WTC11 (cell line): Measurements from ENCODE around the gene TBX20.

Experiments
- CBFB ChIP-seq: sonication (generic); formaldehyde crosslinking; IDR thresholded peaks from 2 replicates; pipeline ENCODE4 v1.8.1; 2022; ENCODE audit warnings: mild to moderate bottlenecking, low read depth, missing genetic modification reagents
- ESRRA ChIP-seq: sonication (generic); formaldehyde crosslinking; IDR thresholded peaks from 2 replicates; pipeline ENCODE4 v1.8.1; 2022; ENCODE audit warnings: mild to moderate bottlenecking, missing genetic modification reagents, borderline replicate concordance
- NFYB ChIP-seq: sonication (generic); formaldehyde crosslinking; conservative IDR thresholded peaks from 2 replicates; pipeline ENCODE4 v1.8.0; 2022; ENCODE audit warnings: low read depth, missing genetic modification reagents
- NR1H2 ChIP-seq: sonication (generic); formaldehyde crosslinking; IDR thresholded peaks from 2 replicates; pipeline ENCODE4 v1.9.0; 2021; ENCODE audit warnings: mild to moderate bottlenecking, moderate library complexity, missing genetic modification reagents
- NR3C1 ChIP-seq: sonication (generic); formaldehyde crosslinking; conservative IDR thresholded peaks from 2 replicates; pipeline ENCODE4 v1.8.1; 2023; ENCODE audit warnings: low read depth, mild to moderate bottlenecking, missing genetic modification reagents
- ZNF263 ChIP-seq: sonication (generic); formaldehyde crosslinking; IDR thresholded peaks from 2 replicates; pipeline ENCODE4 v1.8.1; 2022; ENCODE audit warnings: low read depth, mild to moderate bottlenecking, moderate library complexity, missing genetic modification reagents
- TF ChIP-seq, protein P1 (sequence below): sonication (generic); formaldehyde crosslinking; IDR thresholded peaks from 2 replicates; pipeline ENCODE4 v1.8.0; 2022; ENCODE audit warnings: mild to moderate bottlenecking, missing genetic modification reagents
- TF ChIP-seq, protein P2 (sequence below): fragments of 200-600 bp; IDR thresholded peaks from 2 replicates; pipeline ENCODE4 v1.8.0; 2022; ENCODE audit warnings: antibody characterized with exemption
- TF ChIP-seq, protein P3 (sequence below): sonication (generic); formaldehyde crosslinking; IDR thresholded peaks from 2 replicates; pipeline ENCODE4 v1.8.1; 2023; ENCODE audit warnings: mild to moderate bottlenecking, missing genetic modification reagents, moderate library complexity
- TF ChIP-seq, protein P4 (sequence below): sonication (generic); formaldehyde crosslinking; IDR thresholded peaks from 2 replicates; pipeline ENCODE4 v1.8.0; 2022; ENCODE audit warnings: mild to moderate bottlenecking, missing genetic modification reagents
- TF ChIP-seq, protein P5 (sequence below): sonication (generic); formaldehyde crosslinking; IDR thresholded peaks from 2 replicates; pipeline ENCODE4 v1.8.1; 2022; ENCODE audit warnings: mild to moderate bottlenecking, moderate library complexity, missing genetic modification reagents
- TF ChIP-seq, protein P6 (sequence below): sonication (generic); formaldehyde crosslinking; IDR thresholded peaks from 2 replicates; pipeline ENCODE4 v1.8.1; 2022; ENCODE audit warnings: low read depth, mild to moderate bottlenecking, moderate library complexity, missing genetic modification reagents, borderline replicate concordance

DNA sequence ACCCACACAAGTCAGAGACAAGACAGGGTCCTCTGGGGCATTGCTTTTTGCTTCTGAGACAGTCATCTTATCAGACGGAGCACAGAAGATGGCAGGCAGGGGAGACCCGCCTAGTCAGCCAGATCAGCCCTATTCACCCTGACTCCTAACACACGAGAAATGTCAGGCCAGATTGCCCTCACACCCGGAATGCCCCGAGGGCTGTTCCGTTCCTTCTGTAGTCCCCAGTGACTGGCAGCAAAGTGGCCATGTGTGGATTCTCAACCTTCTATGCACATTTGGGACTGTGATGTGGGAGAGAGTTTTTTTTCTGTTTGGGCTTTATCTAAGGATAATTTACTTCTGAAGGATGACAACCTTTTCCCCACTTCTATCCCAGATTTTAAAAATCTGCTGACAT lies 35.5 kb upstream of the TBX20 start:
- TF ChIP-seq NR3C1 (CRISPR knock-in tag) (no peak), CBFB (no peak), NFYB (CRISPR knock-in tag) (no peak), NR1H2 (CRISPR knock-in tag) (no peak), ESRRA (CRISPR knock-in tag) (no peak), ZNF263 (no peak)
- TF ChIP-seq, protein P1, sequence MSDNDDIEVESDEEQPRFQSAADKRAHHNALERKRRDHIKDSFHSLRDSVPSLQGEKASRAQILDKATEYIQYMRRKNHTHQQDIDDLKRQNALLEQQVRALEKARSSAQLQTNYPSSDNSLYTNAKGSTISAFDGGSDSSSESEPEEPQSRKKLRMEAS: no peak
- TF ChIP-seq, protein P2, sequence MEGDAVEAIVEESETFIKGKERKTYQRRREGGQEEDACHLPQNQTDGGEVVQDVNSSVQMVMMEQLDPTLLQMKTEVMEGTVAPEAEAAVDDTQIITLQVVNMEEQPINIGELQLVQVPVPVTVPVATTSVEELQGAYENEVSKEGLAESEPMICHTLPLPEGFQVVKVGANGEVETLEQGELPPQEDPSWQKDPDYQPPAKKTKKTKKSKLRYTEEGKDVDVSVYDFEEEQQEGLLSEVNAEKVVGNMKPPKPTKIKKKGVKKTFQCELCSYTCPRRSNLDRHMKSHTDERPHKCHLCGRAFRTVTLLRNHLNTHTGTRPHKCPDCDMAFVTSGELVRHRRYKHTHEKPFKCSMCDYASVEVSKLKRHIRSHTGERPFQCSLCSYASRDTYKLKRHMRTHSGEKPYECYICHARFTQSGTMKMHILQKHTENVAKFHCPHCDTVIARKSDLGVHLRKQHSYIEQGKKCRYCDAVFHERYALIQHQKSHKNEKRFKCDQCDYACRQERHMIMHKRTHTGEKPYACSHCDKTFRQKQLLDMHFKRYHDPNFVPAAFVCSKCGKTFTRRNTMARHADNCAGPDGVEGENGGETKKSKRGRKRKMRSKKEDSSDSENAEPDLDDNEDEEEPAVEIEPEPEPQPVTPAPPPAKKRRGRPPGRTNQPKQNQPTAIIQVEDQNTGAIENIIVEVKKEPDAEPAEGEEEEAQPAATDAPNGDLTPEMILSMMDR: no peak
- TF ChIP-seq, protein P3, sequence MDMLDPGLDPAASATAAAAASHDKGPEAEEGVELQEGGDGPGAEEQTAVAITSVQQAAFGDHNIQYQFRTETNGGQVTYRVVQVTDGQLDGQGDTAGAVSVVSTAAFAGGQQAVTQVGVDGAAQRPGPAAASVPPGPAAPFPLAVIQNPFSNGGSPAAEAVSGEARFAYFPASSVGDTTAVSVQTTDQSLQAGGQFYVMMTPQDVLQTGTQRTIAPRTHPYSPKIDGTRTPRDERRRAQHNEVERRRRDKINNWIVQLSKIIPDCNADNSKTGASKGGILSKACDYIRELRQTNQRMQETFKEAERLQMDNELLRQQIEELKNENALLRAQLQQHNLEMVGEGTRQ (CRISPR knock-in tag): no peak
- TF ChIP-seq, protein P4, sequence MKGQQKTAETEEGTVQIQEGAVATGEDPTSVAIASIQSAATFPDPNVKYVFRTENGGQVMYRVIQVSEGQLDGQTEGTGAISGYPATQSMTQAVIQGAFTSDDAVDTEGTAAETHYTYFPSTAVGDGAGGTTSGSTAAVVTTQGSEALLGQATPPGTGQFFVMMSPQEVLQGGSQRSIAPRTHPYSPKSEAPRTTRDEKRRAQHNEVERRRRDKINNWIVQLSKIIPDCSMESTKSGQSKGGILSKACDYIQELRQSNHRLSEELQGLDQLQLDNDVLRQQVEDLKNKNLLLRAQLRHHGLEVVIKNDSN (CRISPR knock-in tag): no peak
- TF ChIP-seq, protein P5, sequence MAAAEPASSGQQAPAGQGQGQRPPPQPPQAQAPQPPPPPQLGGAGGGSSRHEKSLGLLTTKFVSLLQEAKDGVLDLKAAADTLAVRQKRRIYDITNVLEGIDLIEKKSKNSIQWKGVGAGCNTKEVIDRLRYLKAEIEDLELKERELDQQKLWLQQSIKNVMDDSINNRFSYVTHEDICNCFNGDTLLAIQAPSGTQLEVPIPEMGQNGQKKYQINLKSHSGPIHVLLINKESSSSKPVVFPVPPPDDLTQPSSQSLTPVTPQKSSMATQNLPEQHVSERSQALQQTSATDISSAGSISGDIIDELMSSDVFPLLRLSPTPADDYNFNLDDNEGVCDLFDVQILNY (CRISPR knock-in tag): no peak
- TF ChIP-seq, protein P6, sequence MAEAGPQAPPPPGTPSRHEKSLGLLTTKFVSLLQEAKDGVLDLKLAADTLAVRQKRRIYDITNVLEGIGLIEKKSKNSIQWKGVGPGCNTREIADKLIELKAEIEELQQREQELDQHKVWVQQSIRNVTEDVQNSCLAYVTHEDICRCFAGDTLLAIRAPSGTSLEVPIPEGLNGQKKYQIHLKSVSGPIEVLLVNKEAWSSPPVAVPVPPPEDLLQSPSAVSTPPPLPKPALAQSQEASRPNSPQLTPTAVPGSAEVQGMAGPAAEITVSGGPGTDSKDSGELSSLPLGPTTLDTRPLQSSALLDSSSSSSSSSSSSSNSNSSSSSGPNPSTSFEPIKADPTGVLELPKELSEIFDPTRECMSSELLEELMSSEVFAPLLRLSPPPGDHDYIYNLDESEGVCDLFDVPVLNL (CRISPR knock-in tag): no peak
